GM13976 (cell line): ENCODE data around the gene POLDIP3.
A peak's percentile ranks its signal among the peaks of the same experiment; 100 is the strongest.

ENCODE experiments used
- DNase-seq: peaks from one replicate; pipeline ENCODE4 v3.0.0; 2012; ENCODE audit warnings: low spot score
- CTCF ChIP-seq: IDR thresholded peaks from 2 replicates; pipeline ENCODE4 v1.5.1; 2012; ENCODE audit warnings: borderline replicate concordance, mild to moderate bottlenecking; ENCODE audit not compliant: insufficient read depth; ENCODE audit errors: extremely low read depth, missing control alignments, control extremely low read depth
- in situ Hi-C: fragments of 300-500 bp; cut with MboI; formaldehyde crosslinking; loops from one replicate; pipeline ENCODE4 v1.12.0; 2022; ENCODE audit warnings: low sequenced_read_pairs, mixed read lengths, inconsistent platforms; ENCODE audit not compliant: unreplicated experiment

POLDIP3 gene

GRCh38 chr22:42641801-42642413 lies 27.2 kb upstream of the POLDIP3 start:
- no peak for DNase-seq
- in situ Hi-C loops: no loop called here
- TF ChIP-seq CTCF: no peak

- in situ Hi-C loops: no loop called here
- DNase-seq: no peak
- TF ChIP-seq CTCF: no peak
Measured at GRCh38 chr22:42639541-42640241, 25.0 kb upstream of the POLDIP3 start.

- TF ChIP-seq CTCF: no peak
- DNase-seq: no peak
- in situ Hi-C loops: no loop called here
Measured at GRCh38 chr22:42637555-42637954, 22.9 kb upstream of the POLDIP3 start.

GRCh38 chr22:42636506-42636905 lies 21.8 kb upstream of the POLDIP3 start:
- TF ChIP-seq CTCF: no peak
- in situ Hi-C loops: no loop called here
- DNase-seq: no peak

GRCh38 chr22:42635531-42635930 lies 20.8 kb upstream of the POLDIP3 start:
- DNase-seq: no peak
- in situ Hi-C loops: no loop called here
- TF ChIP-seq CTCF: no peak

- in situ Hi-C loops: no loop called here
- no peak for TF ChIP-seq CTCF
- DNase-seq: no peak
Measured at GRCh38 chr22:42633013-42633412, 18.3 kb upstream of the POLDIP3 start.

GRCh38 chr22:42632096-42632495 lies 17.4 kb upstream of the POLDIP3 start:
- DNase-seq: peak; percentile 26
- in situ Hi-C loops: no loop called here
- no peak for TF ChIP-seq CTCF
